ENCODE data around the gene CPTP. TPM values are rescaled to one million over a fixed set of nuclear protein-coding genes. Genes with fewer than 3 reads are reported as not detected.

CPTP gene
- total and polyA plus RNA-seq, 2 of the 13 experiments (the other 11 are each of a cell fraction or from before 2014, with no cell fraction given), result 5.5 to 9.3 TPM

DNA sequence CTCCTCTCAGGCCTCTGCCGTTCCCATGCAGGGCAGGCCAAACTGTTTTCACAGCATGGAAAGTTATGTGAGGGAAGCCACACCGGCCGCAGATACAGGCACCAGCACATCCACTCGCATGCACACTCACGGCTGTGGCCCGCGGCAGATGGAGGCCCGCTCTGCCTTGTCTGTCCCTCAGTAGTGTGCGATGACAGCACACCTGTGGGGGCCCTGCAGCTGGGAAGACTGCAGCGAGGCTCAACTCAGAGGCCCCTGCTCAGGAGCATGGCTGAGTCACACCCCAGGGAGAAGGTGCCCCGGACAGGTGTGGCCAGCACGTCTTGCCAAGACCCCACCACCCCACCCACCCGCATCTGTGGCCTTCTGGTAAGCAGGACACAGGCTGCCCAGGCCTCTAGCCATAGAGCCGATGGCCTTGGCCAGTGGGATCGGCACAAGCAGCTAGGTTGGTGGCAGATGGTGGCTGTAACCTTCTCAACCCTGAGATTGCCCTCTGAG is 49.6 kb upstream of the CPTP start (continued):
- no peak for TF ChIP-seq ZNF513 (CRISPR knock-in tag; conservative IDR thresholded peaks at IDR 0.05)
- no peak for TF ChIP-seq HBP1 (CRISPR knock-in tag; IDR thresholded peaks at IDR 0.05; ENCODE audit: low read depth)
- no peak for TF ChIP-seq RFX3 (CRISPR knock-in tag; IDR thresholded peaks at IDR 0.05)
- TF ChIP-seq ZNF7 (CRISPR knock-in tag; IDR thresholded peaks at IDR 0.05), result no peak
- no peak for TF ChIP-seq ZSCAN31 (CRISPR knock-in tag; IDR thresholded peaks at IDR 0.05; ENCODE audit: low read depth)
- TF ChIP-seq CBX5 (CRISPR knock-in tag; IDR thresholded peaks at IDR 0.05; ENCODE audit: borderline replicate concordance), result no peak
- TF ChIP-seq ETV6 (CRISPR knock-in tag; conservative IDR thresholded peaks at IDR 0.05), result no peak

DNA sequence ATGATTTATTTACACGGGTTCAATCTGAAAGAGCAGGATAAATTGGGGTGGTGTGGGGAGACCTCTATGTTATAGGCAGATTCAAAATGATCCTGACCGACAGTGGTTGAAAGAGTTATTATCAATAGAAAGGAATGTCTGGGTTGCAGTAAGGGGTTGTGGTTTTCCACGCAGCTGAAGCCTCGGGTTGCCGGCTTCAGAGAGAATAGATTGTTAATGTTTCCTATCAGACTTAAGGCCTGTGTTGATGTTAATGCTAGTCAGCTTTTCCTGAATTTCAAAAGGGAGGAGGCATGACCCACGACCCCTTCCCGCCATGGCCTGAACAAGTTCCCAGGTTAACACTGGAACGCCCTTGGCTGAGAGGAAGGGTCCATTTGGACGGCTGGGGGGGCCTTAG is 48.8 kb upstream of the CPTP start:
- BruUV-seq (replicated peaks), result TSS peak; percentile 70
- DNase-seq (ENCODE audit: low spot score), result no peak
- H3K4me3 ChIP-seq (replicated peaks in 1 of 3; ENCODE audit: insufficient read depth in 1 of 3, low read depth in 2 of 3, low read length in 3 of 3), result no peak overlapping the region
- no peak for FAIRE-seq
- no peak overlapping the region for H3K27ac ChIP-seq (ENCODE audit: extremely low read length, insufficient read depth, low read length)
- H3K79me2 ChIP-seq (ENCODE audit: insufficient read depth, low read length), result peaks cover 24% of the 10 kb centered on the region
- TF ChIP-seq NFYB (CRISPR knock-in tag; IDR thresholded peaks at IDR 0.05), result no peak
- TF ChIP-seq KLF15 (CRISPR knock-in tag; IDR thresholded peaks at IDR 0.05; ENCODE audit: borderline replicate concordance), result no peak
- TF ChIP-seq ZC3H13 (CRISPR knock-in tag; IDR thresholded peaks at IDR 0.05), result no peak
- no peak for TF ChIP-seq WIZ (CRISPR knock-in tag; IDR thresholded peaks at IDR 0.05)
- no peak for TF ChIP-seq ZNF224 (CRISPR knock-in tag; IDR thresholded peaks at IDR 0.05)
- peaks cover 15% of the 10 kb centered on the region; the same call in 1 of the 2 replicates for H4K20me1 ChIP-seq (ENCODE audit: insufficient read depth, low read length)
- no peaks in the 10 kb centered on the region for H3K9me3 ChIP-seq (ENCODE audit: low read length)
- no peak overlapping the region for H3K4me2 ChIP-seq (ENCODE audit: low read depth, low read length)
- no peak overlapping the region for H2AFZ ChIP-seq (ENCODE audit: low read length)
- no peak for ATAC-seq
- H3K4me1 ChIP-seq (ENCODE audit: insufficient read depth, low read length), result peaks cover 53% of the 10 kb centered on the region
- CTCF ChIA-PET (ENCODE audit: low intra/inter-chr PET ratio, low total read pairs), result no interaction called here
- peaks cover 0 to 2% of the 10 kb centered on the region in 2 experiments; a peak in 1 of 5 replicates for H3K36me3 ChIP-seq (replicated peaks in 1 of 2; ENCODE audit: control insufficient read depth in 1 of 2, insufficient read depth in 2 of 2, low read length in 2 of 2)
- intact Hi-C loops (cut with micrococcal nuclease; ENCODE audit: unreplicated experiment), result no loop called here
- in situ Hi-C loops (cut with HindIII; ENCODE audit: extremely low pct_ligation_motif_present, low pct_unique_long_range_greater_than_20kb), result no loop called here
- no peaks in the 10 kb centered on the region; a peak in 1 of 5 replicates for H3K27me3 ChIP-seq (ENCODE audit: control insufficient read depth in 1 of 2, insufficient read depth in 2 of 2, low read length in 2 of 2)
- 85% methylated on average over 9 of the region's 9 CpGs for WGBS (ENCODE audit: low lambda C conversion rate)
- POLR2A ChIA-PET, result no interaction called here
- H3K9ac ChIP-seq (ENCODE audit: insufficient read depth, low read depth, low read length), result no peak overlapping the region
